Activated gamma-delta T cell treated with Interleukin-2 at 50 U/mL for 16 hours (primary cell): Measurements from ENCODE around the gene DEUP1.
"Not testable (repeated sequence)": the region's sequence is repeated elsewhere in the genome, so short reads cannot be mapped to it uniquely, and the experiment has no call there.

Experiments used
- DNase-seq: peaks from one replicate; pipeline ENCODE4 v3.0.0-alpha.2; 2020

DEUP1 gene, protein sequence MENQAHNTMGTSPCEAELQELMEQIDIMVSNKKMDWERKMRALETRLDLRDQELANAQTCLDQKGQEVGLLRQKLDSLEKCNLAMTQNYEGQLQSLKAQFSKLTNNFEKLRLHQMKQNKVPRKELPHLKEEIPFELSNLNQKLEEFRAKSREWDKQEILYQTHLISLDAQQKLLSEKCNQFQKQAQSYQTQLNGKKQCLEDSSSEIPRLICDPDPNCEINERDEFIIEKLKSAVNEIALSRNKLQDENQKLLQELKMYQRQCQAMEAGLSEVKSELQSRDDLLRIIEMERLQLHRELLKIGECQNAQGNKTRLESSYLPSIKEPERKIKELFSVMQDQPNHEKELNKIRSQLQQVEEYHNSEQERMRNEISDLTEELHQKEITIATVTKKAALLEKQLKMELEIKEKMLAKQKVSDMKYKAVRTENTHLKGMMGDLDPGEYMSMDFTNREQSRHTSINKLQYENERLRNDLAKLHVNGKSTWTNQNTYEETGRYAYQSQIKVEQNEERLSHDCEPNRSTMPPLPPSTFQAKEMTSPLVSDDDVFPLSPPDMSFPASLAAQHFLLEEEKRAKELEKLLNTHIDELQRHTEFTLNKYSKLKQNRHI

DNA sequence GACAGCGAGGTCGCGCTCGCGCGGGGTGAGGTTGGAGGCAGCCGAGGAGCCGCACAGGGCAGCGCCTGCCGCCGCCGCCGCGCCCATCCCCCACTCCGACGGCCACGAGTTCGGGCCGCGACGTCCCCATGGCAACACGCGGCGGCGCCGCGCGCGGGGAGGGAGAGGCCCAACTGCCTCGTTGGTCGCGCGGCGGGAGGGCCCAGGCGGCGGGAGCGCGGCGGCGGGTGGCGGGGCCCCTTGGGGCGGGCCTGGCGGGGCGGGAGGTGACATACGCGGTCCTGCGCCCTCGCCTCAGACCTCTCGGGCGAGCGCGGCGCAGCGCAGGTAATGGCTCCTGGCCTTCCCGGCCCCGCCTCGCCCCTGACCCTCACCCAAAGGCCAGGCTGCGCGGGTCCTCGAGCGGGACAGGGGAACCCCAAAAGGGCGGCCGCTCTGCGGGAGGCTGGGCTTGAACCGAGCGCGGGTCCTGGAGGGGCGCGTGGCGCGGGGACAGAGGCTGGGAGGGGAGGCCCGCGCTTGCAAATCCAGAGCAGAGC lies at the start of gene DEUP1:
Gene DEUP1 (plus strand): TSS at position 297 of the 539 bp plus-strand sequence. CDS start 1,518 bp downstream, outside the sequence.
- DNase-seq: no peak

DNA sequence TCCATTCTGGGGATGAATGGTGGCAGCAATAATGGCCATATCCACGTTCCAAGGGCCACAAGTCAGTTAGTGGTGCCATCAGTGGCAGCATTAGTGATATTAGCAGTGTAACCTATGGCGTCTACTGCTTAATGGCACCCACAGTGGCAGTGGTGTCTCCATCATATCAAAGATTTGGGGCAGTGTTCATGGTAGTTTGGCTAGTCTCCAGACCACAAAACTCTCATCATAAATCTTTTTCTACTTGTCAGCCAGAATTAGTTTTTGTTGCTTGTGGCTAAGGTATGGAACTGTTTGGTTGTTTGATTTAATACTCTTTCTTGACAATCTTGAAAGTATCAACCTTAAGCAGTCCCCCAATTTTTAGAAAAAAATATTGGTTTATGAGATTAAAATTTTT lies 45.1 kb upstream of the DEUP1 start:
- DNase-seq: no peak

DNA sequence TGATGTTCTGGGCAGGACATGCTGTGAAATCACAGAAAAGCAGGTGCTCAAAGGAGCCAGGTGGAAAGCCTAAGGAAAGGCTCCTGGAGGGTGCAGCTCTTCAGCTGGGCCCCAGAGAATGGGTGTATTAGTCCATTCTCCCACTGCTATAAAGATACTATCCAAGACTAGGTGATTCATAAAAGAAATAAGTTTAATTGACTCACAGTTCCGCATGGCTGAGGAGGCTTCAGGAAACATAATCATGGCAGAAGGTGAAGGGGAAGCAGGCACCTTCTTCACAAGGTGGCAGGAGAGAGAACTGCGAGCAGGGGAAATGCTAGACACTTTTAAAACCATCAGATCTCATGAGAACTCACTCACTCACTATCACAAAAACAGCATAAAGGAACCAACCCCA lies 43.1 kb upstream of the DEUP1 start:
- DNase-seq: no peak

DNA sequence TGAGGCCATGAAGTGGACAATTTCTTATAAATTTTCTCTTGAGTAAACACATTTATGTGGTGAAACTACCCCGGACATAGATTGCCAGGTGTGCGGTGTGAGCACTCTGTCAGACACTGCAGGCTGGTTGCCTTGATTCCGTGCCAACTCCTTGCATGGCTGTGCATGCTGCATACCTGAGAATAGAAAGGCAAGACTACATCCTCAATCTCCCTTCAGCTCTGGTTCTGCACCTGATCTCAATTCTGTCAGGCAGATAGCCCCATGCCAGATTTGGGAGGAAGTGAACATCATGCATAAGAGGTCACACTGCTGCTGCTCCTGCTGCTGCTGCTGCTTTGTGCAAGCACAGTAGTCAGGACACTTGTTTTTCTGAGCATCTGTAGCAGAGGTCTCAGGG lies 42.5 kb upstream of the DEUP1 start:
- no peak for DNase-seq

DNA sequence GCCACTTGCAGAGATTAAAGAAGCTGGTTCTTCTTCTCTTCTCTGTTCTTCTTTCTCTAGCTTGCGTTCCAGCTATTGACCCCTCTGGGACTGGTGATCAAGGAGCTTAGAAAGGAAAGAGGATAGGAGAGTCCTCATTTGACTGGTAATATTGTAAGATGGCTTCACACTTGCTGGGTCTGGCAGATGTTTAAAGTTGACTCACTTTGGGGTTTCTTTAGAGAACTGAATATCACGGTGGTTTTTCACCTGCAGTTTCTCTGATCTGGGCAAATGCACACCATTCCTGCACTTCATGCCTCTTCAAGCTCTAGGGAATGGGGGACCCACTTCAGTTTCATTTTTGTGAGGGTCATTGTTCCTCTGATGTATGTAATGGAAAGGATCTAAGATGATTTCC lies 41.8 kb upstream of the DEUP1 start:
- no peak for DNase-seq

DNA sequence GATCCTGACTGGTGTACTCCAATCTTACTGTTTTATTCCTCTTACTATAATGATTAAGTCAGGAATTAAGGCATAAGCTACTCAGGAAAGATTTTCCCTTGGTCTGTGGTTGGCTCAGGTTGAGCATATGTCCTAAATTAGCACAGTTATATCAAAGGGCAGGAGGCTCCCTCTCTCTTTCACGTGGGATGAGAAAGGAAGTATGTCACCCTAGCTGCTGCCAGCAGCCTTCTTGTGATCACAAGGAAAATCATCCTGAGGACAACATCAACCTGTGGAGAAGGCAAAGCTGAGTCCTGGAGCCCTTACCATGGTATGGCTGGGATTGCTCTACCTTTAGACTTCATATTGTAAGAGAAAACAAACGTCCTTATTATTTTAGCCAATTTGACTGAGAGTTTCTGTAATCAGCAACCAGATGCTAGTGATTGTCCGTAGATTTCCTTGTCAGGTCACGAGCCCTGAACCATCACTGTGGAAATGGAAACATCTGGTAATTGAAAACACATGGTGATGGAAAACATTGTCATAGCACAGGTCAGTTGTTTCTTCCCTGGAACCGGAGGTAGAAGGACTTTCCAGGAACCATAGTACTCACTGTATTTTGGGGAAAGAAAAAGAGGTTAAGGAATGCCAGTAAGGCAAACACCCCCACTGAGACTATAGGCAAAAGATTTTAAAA lies 40.6 kb upstream of the DEUP1 start:
- DNase-seq: no peak

DNA sequence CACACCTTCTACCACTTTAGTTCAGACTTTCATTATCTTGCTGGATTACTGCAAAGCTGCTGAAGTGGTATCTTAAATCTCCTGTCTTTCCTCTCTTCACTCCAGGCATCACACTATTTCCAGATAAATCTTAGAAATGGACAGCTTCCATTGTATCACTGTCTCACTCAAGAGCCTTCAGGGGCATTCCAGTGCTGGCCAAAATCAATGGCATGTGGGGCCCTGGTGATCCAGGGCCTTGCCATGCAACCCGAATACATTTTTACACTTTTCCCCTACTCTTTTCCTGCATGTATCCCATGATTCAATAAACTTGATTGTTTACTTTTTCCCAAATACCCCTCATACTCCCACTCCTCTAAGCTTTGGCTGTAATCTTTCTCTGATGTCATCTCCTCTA lies 39.4 kb upstream of the DEUP1 start:
- DNase-seq: no peak

DNA sequence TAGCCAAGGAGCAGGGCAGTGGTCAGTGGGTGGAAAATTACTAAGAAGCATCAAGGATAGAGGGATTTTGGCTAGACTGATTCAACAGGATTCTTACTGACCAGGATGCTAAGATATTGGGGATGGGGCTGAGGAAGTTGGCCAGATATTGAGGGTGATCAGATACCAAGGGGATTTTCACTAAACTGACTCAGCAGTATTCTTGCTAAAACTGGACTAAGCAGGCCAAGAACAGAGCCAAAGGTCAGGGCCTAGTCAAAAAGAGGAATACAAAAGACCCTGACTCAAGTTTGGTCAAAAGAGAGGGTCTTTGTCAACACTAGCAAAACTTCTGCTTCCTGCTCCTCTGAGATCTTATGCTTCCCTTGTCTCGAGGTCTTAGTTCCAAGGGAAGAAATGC lies 38.6 kb upstream of the DEUP1 start:
- no peak for DNase-seq

DNA sequence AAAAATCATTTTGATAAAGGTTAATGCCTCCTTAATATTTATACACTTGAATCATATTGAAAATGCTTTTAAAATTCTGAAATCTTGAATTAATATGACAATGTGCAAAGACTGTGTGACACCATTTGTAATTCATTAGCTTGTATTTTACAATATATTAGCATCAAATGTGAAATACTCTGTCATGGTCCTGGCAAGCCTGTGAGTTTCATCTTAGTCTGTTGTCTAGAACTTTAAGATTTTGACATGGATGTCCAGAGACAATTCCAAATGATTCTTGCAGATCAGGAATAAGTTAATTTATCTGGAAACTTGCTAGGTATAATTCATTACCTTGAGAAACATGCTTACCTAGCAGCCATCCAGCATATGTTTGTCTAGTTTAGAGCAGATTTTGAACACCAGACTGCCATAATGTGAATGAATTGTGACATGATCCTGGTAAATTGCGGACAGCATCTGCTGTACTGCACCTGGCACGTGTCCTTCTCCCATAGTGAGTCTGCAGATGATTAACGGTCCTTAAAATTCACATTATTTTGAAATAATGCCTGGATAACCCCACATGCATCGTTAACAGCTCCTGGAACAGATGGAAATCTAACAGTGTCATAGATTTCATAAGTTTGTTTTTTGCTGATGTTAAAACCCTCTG lies 34.5 kb upstream of the DEUP1 start:
- no peak for DNase-seq

DNA sequence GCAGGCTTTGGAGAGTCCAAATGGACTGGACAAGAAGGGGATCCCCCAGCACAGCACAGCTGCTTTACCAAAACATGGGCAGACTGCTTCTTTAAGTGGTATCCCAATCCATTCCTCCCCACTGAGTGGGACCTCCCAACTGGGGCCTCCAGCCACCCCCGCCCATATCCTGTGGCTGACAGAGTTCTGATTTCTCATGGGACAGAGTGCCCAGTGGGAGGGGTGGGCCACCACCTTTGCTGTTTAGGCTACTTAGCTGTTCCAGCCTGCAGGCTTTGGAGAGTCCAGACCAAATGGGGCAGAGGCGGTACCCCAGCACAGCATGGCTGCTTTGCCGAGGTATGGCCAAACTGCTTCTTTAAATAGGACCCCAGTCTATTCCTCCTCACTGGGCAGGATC lies 26.9 kb upstream of the DEUP1 start:
- DNase-seq: no peak

DNA sequence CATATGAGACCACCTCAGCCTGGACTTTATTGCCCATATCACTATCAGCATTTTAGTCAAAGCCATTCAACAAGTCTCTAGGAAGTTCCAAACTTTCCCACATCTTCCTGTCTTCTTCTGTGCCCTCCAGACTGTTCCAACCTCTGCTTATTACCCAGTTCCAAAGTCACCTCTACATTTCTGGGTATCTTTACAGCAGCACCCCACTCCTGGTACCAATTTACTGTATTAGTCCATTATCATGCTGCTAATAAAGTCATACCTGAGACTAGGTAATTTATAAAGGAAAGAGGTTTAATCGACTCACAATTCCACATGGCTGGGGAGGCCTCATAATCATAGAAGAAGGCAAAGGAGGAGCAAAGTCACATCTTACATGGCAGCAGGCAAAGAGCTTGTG lies 16.1 kb upstream of the DEUP1 start:
- DNase-seq: not testable (repeated sequence)

DNA sequence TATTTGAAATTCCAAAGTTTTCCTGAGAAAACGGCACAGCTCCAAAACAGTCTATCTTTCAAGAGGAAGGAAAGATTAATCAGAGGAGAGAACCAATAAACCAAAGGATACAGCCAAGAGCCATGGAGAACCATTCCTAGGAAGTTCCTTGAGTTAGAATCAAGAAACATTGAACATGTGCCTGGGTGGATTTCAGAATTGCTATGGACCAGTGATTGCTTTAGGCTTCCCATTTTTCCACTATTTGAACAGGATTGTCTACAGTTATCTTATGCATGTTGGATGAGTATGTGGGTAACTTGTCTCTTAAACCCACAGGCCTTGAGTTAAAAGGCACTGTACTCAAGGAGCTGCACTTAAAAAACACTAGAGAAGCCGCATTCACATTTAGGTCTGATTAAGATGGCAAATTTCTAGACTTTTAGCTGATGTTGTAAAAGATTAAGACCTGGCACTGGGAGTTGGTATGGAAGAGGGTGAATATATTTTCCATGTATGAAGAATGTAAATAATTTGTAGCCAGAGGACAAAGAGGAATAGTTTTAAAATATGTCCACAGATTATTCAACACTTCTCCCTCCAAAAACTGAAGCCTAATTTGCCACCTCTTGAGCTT lies 11.2 kb upstream of the DEUP1 start:
- no peak for DNase-seq

DNA sequence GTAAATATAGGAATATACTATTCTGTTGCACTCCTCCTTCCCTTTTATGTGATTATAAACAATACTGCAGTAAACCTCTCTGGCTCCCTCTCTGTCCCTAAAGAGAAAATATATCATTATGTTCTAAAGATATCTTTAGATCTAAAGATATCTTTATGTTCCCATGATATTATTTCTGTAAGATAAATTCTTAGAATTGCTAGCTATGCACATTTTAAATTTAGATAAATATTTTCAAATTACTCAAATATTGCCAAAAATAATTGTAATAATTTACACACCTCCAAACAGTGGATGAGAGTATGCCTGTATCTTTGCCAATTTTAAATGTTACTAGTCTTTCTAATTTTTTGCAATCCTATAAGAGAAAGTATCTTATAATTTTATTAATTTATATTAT lies 10.3 kb upstream of the DEUP1 start:
- DNase-seq: no peak

DNA sequence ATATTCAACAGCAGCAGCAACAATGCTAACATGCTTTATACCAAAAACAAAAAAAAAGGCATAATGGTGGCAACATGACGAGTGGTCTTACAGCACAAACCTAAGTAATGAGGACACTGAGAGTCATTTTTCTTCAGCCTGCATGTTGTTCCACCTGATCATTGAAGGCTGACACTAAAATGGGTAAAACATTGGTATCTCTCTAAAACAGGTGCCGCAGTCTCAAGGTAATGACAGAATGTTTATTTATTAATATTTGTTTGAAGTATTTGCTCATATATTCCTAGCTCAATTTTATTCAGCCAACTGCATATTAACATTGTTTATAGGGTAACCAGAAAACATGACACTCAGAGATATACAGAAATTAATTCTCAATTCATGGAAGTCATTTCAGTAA lies 8.3 kb upstream of the DEUP1 start:
- no peak for DNase-seq

DNA sequence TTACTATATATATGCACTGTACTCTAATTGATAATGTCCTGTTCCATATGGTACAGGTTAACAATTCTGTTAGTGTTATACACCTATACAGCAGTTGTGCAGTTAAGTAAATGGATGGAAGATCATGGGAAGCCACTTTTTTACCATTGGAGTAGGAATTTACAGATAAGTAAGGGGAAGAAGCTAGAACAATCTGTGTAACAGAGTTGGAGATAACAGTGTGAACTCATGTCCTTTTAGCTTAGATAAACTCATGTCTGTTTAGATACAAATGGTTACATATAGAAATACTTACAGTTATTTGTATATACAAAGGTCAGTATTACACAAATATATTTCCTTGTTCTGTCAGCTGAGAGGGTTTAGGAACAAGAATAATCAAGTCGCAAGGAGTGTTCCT lies 6.8 kb upstream of the DEUP1 start:
- DNase-seq: no peak

DNA sequence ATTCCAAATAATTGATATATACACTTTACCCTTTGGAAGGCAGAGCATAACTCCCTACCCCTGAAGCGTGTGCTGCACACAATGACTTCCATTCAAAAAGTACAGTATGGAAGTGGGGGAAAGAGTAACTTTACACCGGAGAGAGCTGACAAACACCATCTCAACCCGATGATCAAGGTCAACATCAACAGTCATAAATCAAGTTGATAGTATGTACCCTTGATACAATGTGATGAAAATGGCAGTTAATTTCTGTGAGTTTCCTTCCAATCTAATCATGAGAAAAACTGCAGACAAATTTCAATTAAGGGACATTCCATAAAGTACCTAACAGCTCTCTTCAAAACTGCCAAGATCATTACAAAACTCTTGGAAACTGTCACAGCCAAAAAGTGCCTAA lies 6.0 kb upstream of the DEUP1 start:
- DNase-seq: no peak

DNA sequence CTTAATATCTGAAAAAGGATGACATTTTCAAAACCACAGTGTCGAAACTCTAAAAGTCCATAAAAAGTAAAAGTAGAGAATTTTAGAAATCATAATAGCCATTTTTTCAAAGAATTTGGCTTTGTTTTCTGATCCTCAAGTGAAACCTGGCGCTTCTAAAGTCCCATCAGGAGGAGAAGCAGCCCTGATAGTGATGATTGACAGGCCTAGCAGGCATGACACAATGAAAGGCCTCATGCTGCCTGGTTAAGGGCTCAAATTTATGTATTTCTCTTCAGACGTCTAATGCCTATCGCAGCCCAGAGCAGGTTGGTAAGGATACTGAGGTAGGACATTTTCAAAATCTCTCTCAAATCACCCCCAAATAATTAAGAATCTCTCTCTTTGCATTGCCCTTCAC lies 3.9 kb upstream of the DEUP1 start:
- DNase-seq: no peak

DNA sequence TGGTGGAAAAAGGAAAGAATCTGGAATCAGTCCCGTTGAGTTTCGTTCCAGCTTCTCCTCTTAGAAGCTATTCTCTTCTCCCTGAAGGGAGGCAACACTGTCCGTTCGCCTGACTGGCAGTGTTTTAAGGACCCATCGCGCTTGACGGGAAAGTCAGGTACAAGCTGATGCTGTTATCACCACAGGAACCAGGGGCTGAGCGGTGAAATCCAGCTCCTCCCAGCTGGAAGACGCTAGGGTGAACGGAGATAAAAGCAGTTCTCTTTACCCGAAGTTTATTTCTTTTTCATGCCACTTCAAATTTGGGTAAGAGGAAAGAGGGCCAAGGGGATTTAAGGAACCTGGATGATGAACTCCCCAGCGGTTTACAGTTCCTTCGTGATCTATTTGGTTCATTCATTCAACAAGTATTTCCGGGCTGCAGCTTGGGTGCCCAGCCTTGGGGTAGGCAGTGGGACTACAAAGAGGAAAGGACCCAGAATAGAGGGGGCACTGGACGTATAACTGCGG lies 551 bp upstream of the DEUP1 start:
- no peak for DNase-seq

DNA sequence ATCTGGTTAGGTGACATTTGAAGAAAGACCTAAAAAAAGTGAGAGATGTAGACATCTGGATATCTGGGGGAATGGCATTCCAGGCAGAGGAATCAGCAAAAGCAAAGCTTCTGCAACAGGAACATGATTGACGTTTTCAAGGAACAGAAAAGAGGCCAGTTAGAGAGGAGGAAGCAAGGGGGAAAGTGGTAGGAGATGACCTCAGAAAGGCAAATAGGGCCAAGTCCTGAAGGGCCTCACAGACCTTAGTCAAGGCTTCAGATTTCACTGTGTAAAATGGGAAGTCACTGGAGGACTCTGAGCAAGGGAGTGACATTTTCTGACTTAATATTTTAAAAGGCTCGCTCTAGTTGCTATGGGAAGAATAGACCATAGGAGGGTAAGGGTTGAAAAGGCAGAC lies 9.7 kb downstream of the DEUP1 start:
- DNase-seq: no peak

DNA sequence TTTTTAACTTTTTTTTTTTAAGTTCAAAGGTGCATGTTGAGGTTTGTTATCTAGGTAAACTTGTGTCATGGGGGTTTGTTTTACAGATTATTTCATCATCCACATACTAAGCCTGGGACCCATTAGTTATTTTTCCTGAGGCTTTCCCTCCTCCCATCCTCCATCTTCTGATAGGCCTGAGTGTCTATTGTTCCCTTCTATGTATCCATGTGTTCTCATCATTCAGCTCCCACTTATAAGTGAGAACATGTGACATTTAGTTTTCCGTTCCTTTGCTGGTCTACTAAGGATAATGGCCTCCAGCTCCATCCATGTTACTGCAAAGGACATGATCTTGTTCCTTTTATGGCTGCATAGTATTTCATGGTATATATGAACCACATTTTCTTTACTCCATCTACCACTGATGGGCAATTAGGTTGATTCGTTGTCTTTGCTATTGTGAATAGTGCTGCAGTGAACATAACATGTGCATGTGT lies 14.4 kb downstream of the DEUP1 start:
- no peak for DNase-seq

DNA sequence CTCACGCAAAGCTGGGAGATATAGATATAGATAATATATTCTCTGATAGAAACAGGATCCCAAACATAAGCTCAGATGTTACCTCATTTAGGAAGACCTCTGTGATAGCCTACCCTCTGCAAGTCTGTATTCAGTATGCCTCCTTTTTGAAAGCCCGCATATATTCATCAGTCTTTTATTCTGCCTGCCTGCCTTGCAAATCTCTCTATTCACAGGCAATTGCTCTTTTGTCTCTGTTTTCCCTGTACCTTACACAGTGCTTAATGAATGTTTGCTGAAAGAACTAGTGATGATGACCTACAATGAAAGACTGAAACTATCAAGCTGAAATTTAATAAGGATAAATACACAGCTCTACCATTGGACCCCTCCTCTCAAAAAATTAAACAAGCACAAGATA lies 18.4 kb downstream of the DEUP1 start:
- DNase-seq: no peak

DNA sequence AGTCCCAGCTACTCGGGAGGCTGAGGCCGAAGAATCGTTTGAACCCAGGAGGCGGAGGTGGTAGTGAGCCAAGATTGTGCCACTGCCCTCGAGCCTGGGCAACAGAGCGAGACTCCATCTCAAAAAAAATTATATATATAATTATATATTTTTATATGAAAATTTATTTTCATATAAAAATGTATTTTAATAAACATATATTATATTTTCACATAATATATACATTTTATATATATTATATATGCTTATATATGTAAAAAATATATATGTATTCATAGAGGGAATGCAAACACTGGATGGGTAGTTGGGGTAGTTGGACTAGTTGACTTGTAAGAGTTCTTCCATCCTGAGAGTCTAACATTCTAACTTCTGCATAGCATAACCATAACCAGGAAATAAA lies 20.3 kb downstream of the DEUP1 start:
- DNase-seq: no peak

DNA sequence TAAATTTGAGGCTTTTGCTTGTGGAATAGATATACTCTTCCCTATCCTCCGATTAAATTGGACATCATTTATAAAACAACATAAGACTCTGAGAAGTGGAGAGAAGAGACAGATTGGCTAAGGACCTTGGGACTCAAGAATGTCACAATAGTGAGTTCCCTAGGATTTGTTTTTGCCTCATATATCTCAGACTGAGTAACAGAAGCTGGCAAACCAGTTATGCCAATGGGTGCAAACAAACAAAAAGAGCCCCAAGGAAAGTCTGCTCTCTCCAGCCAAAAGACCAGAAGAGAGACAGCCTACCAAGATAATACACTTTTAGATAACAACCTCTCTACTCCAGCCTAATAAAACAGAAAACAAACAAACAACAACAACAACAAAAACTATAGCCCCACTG lies 28.9 kb downstream of the DEUP1 start:
- DNase-seq: no peak
